Lung (tissue), 12 donors: ENCODE results near the gene ZBTB25. TPM values are rescaled to one million over a fixed set of nuclear protein-coding genes. Genes with fewer than 3 reads are reported as not detected.

ENCODE experiments used
- ATAC-seq: fragments of 200-7000 bp; cut with Tn5 transposase; one replicate; pipeline ENCODE4 v1.9.1; 2020; ENCODE audit warnings: moderate number of reproducible peaks; ENCODE audit not compliant: insufficient read depth, low FRiP score
- DNase-seq, 3 donors: peaks; one replicate each; pipeline ENCODE4 v3.0.0-alpha.2; 2013 to 2017
- H3K27ac ChIP-seq, 2 donors: one replicate each; pipeline ENCODE4 v1.5.1; 2013; ENCODE audit warnings: mild to moderate bottlenecking in 2 of 2, moderate library complexity in 2 of 2, control low read depth in 1 of 2, inconsistent platforms in 1 of 2, low read depth in 1 of 2, low read length in 1 of 2
- H3K27me3 ChIP-seq, 3 donors: one replicate each; pipeline ENCODE4 v1.5.1; 2013; ENCODE audit warnings: low read length in 2 of 3; ENCODE audit not compliant: control insufficient read depth in 3 of 3, insufficient read depth in 3 of 3
- H3K36me3 ChIP-seq, 4 donors: one replicate each; pipeline ENCODE4 v1.5.1; 2013; ENCODE audit warnings: low read length in 4 of 4, mild to moderate bottlenecking in 1 of 4, moderate library complexity in 1 of 4; ENCODE audit not compliant: control insufficient read depth in 4 of 4, insufficient read depth in 4 of 4
- H3K4me1 ChIP-seq, 5 donors: one replicate each; pipeline ENCODE4 v1.5.1; 2013; ENCODE audit warnings: low read length in 5 of 5, mild to moderate bottlenecking in 2 of 5, moderate library complexity in 1 of 5; ENCODE audit not compliant: control insufficient read depth in 5 of 5, insufficient read depth in 5 of 5
- H3K4me3 ChIP-seq: one replicate; pipeline ENCODE4 v1.5.1; 2013; ENCODE audit warnings: mild to moderate bottlenecking, control low read depth, moderate library complexity
- H3K9ac ChIP-seq, 2 donors: one replicate each; pipeline ENCODE4 v1.5.1; 2013; ENCODE audit warnings: low read length in 2 of 2, control low read depth in 1 of 2; ENCODE audit not compliant: insufficient read depth in 1 of 2
- H3K9me3 ChIP-seq, 4 donors: one replicate each; pipeline ENCODE4 v1.5.1; 2013; ENCODE audit warnings: low read length in 3 of 4, mild to moderate bottlenecking in 1 of 4, moderate library complexity in 1 of 4; ENCODE audit not compliant: control insufficient read depth in 4 of 4, insufficient read depth in 3 of 4
- CTCF ChIP-seq: IDR thresholded peaks from 2 replicates; pipeline ENCODE4 v1.5.1; 2012; ENCODE audit warnings: mild to moderate bottlenecking; ENCODE audit errors: control extremely low read depth, extremely low read depth
- WGBS, 2 donors: extraction: QIAGEN DNeasy Blood & Tissue Kit; methylation state at CpG; one replicate each; pipeline ENCODE4 v1.1.7; 2013; 5-methylcytosine and 5-hydroxymethylcytosine counted together
- polyA plus RNA-seq, 2 donors: library from polyadenylated mRNA; stranded (reverse); fragments of 200-250 nt; gene quantifications; one replicate each; pipeline ENCODE4 v1.2.1, GENCODE V29; 2013
- total RNA-seq, 2 donors: library from RNA; depleted of rRNA in 1 of 2; stranded (reverse); fragments of >200 nt in 1 of 2; gene quantifications; one replicate each; pipeline ENCODE4 v1.2.1, GENCODE V29; 2014 to 2021
- donor health status: control.
- donor health status: control.
- donor health status: Bipolar disorder and iron deficiency.
- donor health status: healthy.
- donor health status: DM: yes; HTN: yes; CAD: no.

ZBTB25 gene
- total and polyA plus RNA-seq, 4 donors: 4.0 to 15.4 (median 9.2) TPM

GRCh38 chr14:64422756-64423155, 80.9 kb downstream of the ZBTB25 start:
- Histone ChIP-seq H3K4me1 (no peaks in the 10 kb centered on the region), H3K36me3 (peaks cover 19 to 38% (median 26%) of the 10 kb centered on the region in 4 donors), H3K9me3 (no peaks in the 10 kb centered on the region), H3K4me3 (no peak overlapping the region), H3K27ac (no peak overlapping the region), H3K27me3 (no peaks in the 10 kb centered on the region), H3K9ac (no peak overlapping the region)
- 92 to 94% methylated on average over 7 of the region's 7 CpGs for WGBS, 2 donors
- ATAC-seq (no peak), DNase-seq (no peak)
- no peak for TF ChIP-seq CTCF

DNA sequence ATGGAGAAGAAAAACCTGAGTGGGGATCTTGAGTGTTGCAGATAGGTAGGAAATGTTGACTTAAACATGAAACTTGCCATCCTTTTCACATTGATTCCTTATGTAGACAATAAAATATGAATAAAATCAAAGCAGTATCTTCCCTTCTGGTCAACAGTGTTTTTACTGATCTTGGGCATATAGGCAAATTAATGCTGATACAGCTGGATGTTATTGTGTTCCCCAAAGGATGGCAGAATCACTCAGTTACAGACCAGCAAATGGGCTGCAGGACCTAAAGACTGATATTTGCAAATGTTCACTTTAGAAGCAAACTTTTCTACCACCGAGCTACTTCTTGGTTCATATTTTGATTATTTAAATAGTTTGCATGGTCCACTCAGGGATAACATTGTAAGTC, 81.6 kb downstream of the ZBTB25 start:
- peaks cover 16 to 36% (median 26%) of the 10 kb centered on the region in 4 donors for H3K36me3 ChIP-seq
- 93 to 100% methylated on average over 1 of the region's 1 CpG for WGBS, 2 donors

GRCh38 chr14:64421166-64421565, 82.5 kb downstream of the ZBTB25 start:
- no peaks in the 10 kb centered on the region for H3K4me1 ChIP-seq
- no peak for TF ChIP-seq CTCF
- no peak for DNase-seq
- H3K4me3 ChIP-seq: no peak overlapping the region
- no peak overlapping the region for H3K9ac ChIP-seq
- peaks cover 14 to 41% (median 25%) of the 10 kb centered on the region in 4 donors for H3K36me3 ChIP-seq
- no peaks in the 10 kb centered on the region for H3K27me3 ChIP-seq
- ATAC-seq: no peak
- no peaks in the 10 kb centered on the region for H3K9me3 ChIP-seq
- H3K27ac ChIP-seq: no peak overlapping the region
- 68 to 72% methylated on average over 8 of the region's 8 CpGs for WGBS, 2 donors

More for the DNA sequence above, 81.6 kb downstream of the ZBTB25 start:
- H3K27ac ChIP-seq: no peak overlapping the region
- H3K4me1 ChIP-seq: no peaks in the 10 kb centered on the region
- no peak overlapping the region for H3K9ac ChIP-seq
- no peak overlapping the region for H3K4me3 ChIP-seq
- TF ChIP-seq CTCF: no peak
- no peak for DNase-seq
- ATAC-seq: no peak
- H3K27me3 ChIP-seq: no peaks in the 10 kb centered on the region
- no peaks in the 10 kb centered on the region for H3K9me3 ChIP-seq

DNA sequence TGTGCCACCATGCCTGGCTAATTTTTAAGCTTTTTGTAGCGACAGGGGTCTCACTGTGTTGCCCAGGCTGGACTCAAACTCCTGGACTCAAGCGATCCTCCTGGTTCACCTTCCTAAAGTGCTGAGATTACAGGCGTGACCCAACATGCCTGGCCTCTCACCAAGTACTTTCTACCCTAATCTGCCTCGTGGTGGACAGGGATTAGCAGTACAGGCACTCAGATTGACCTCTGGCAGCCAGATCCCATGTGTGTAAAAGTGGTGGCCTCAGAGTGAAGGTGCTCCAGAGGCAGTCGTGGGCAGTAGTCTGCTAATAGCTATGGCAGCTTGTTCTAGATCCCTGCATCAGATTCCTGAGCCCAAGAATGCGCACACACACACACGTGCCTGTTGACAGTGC, 84.6 kb downstream of the ZBTB25 start:
- Histone ChIP-seq H3K27ac (no peak overlapping the region), H3K27me3 (no peaks in the 10 kb centered on the region), H3K9ac (no peak overlapping the region), H3K36me3 (peaks cover 17 to 44% (median 30%) of the 10 kb centered on the region in 4 donors), H3K4me3 (no peak overlapping the region), H3K9me3 (no peaks in the 10 kb centered on the region), H3K4me1 (no peaks in the 10 kb centered on the region)
- WGBS, 2 donors: 90 to 97% methylated on average over 7 of the region's 7 CpGs
- TF ChIP-seq CTCF: no peak
- no peak for ATAC-seq
- DNase-seq: no peak
